Central memory CD8-positive, alpha-beta T cell (primary cell): ENCODE results near the gene NMNAT2.

Experiments
- ATAC-seq: fragments of 150-1000 bp; cut with Tn5 transposase; replicated peaks from 2 replicates; pipeline ENCODE4 v1.10.0; 2022; ENCODE audit warnings: mild to moderate bottlenecking, moderate FRiP score, moderate number of reproducible peaks; ENCODE audit not compliant: poor library complexity, severe bottlenecking; ENCODE audit errors: extremely low read depth
- DNase-seq, 2 donors: peaks; one replicate each; pipeline ENCODE4 v3.0.0; 2021; ENCODE audit warnings: low spot score in 2 of 2
- H3K27ac Mint-ChIP-seq: one replicate; pipeline ENCODE4 v1.8.0; 2022; ENCODE audit warnings: low read depth, mild to moderate bottlenecking, moderate library complexity, mixed read lengths
- H3K27me3 Mint-ChIP-seq: one replicate; pipeline ENCODE4 v1.8.0; 2022; ENCODE audit warnings: mixed read lengths
- H3K36me3 Mint-ChIP-seq: one replicate; pipeline ENCODE4 v1.8.0; 2022; ENCODE audit warnings: mild to moderate bottlenecking, moderate library complexity, mixed read lengths; ENCODE audit not compliant: insufficient read depth
- H3K4me1 Mint-ChIP-seq: one replicate; pipeline ENCODE4 v1.8.0; 2022; ENCODE audit warnings: mixed read lengths
- H3K4me3 Mint-ChIP-seq: one replicate; pipeline ENCODE4 v1.8.0; 2022; ENCODE audit warnings: mild to moderate bottlenecking, moderate library complexity, mixed read lengths
- H3K9me3 Mint-ChIP-seq: one replicate; pipeline ENCODE4 v1.8.0; 2022; ENCODE audit warnings: mixed read lengths

Gene NMNAT2

GRCh38 chr1:183374825-183375224 lies 43.4 kb downstream of the NMNAT2 start:
- ATAC-seq (no peak), DNase-seq (no peak)
- H3K4me1 Mint-ChIP-seq: no peaks in the 10 kb centered on the region
- no peaks in the 10 kb centered on the region for H3K36me3 Mint-ChIP-seq
- peaks cover 42% of the 10 kb centered on the region for H3K27me3 Mint-ChIP-seq
- H3K4me3 Mint-ChIP-seq: no peak overlapping the region
- no peaks in the 10 kb centered on the region for H3K9me3 Mint-ChIP-seq
- H3K27ac Mint-ChIP-seq: no peak overlapping the region

- ATAC-seq: no peak
- H3K27ac Mint-ChIP-seq: no peak overlapping the region
- H3K36me3 Mint-ChIP-seq: no peaks in the 10 kb centered on the region
Measured at GRCh38 chr1:183372586-183373230, 45.5 kb downstream of the NMNAT2 start.

GRCh38 chr1:183370399-183371058 lies 47.7 kb downstream of the NMNAT2 start:
- no peak overlapping the region for H3K27ac Mint-ChIP-seq
- no peaks in the 10 kb centered on the region for H3K36me3 Mint-ChIP-seq
- H3K4me3 Mint-ChIP-seq: no peak overlapping the region
- peaks cover 49% of the 10 kb centered on the region for H3K27me3 Mint-ChIP-seq
- no peaks in the 10 kb centered on the region for H3K4me1 Mint-ChIP-seq
- ATAC-seq: no peak
- DNase-seq: no peak
- H3K9me3 Mint-ChIP-seq: no peaks in the 10 kb centered on the region

More at GRCh38 chr1:183372586-183373230, 45.5 kb downstream of the NMNAT2 start:
- no peaks in the 10 kb centered on the region for H3K4me1 Mint-ChIP-seq
- H3K4me3 Mint-ChIP-seq: no peak overlapping the region
- peaks cover 54% of the 10 kb centered on the region for H3K27me3 Mint-ChIP-seq
- no peaks in the 10 kb centered on the region for H3K9me3 Mint-ChIP-seq
- DNase-seq: no peak

GRCh38 chr1:183368213-183369108 lies 49.7 kb downstream of the NMNAT2 start:
- Mint-ChIP-seq H3K4me1 (no peaks in the 10 kb centered on the region), H3K4me3 (no peak overlapping the region), H3K9me3 (no peaks in the 10 kb centered on the region), H3K27ac (no peak overlapping the region), H3K27me3 (peaks cover 52% of the 10 kb centered on the region), H3K36me3 (no peaks in the 10 kb centered on the region)
- no peak for DNase-seq
- ATAC-seq: no peak

- Mint-ChIP-seq H3K4me3 (no peak overlapping the region), H3K36me3 (no peaks in the 10 kb centered on the region), H3K9me3 (no peaks in the 10 kb centered on the region), H3K27ac (no peak overlapping the region), H3K27me3 (peaks cover 69% of the 10 kb centered on the region), H3K4me1 (no peaks in the 10 kb centered on the region)
- DNase-seq: no peak
- ATAC-seq: no peak
Measured at GRCh38 chr1:183366116-183366515, 52.1 kb downstream of the NMNAT2 start.

- no peak overlapping the region for H3K27ac Mint-ChIP-seq
- no peaks in the 10 kb centered on the region for H3K36me3 Mint-ChIP-seq
- no peak overlapping the region for H3K4me3 Mint-ChIP-seq
- no peaks in the 10 kb centered on the region for H3K4me1 Mint-ChIP-seq
- H3K27me3 Mint-ChIP-seq: peaks cover 69% of the 10 kb centered on the region
- DNase-seq (no peak), ATAC-seq (no peak)
- H3K9me3 Mint-ChIP-seq: no peaks in the 10 kb centered on the region
Measured at GRCh38 chr1:183365676-183366075, 52.5 kb downstream of the NMNAT2 start.

GRCh38 chr1:183365093-183365492 lies 53.1 kb downstream of the NMNAT2 start:
- Mint-ChIP-seq H3K27me3 (peaks cover 69% of the 10 kb centered on the region), H3K27ac (no peak overlapping the region), H3K4me1 (no peaks in the 10 kb centered on the region), H3K4me3 (no peak overlapping the region), H3K36me3 (no peaks in the 10 kb centered on the region), H3K9me3 (no peaks in the 10 kb centered on the region)
- no peak for ATAC-seq
- no peak for DNase-seq

- no peak overlapping the region for H3K27ac Mint-ChIP-seq
- H3K36me3 Mint-ChIP-seq: no peaks in the 10 kb centered on the region
- H3K4me1 Mint-ChIP-seq: no peaks in the 10 kb centered on the region
- H3K9me3 Mint-ChIP-seq: no peaks in the 10 kb centered on the region
- no peak overlapping the region for H3K4me3 Mint-ChIP-seq
- peaks cover 71% of the 10 kb centered on the region for H3K27me3 Mint-ChIP-seq
- DNase-seq (no peak), ATAC-seq (no peak)
Measured at GRCh38 chr1:183363972-183364371, 54.2 kb downstream of the NMNAT2 start.

- peaks cover 61% of the 10 kb centered on the region for H3K27me3 Mint-ChIP-seq
- DNase-seq (no peak), ATAC-seq (no peak)
- no peaks in the 10 kb centered on the region for H3K9me3 Mint-ChIP-seq
- H3K27ac Mint-ChIP-seq: no peak overlapping the region
- no peaks in the 10 kb centered on the region for H3K36me3 Mint-ChIP-seq
- H3K4me3 Mint-ChIP-seq: no peak overlapping the region
- no peaks in the 10 kb centered on the region for H3K4me1 Mint-ChIP-seq
Measured at GRCh38 chr1:183361081-183361480, 57.1 kb downstream of the NMNAT2 start.

- no peak for DNase-seq
- H3K36me3 Mint-ChIP-seq: no peaks in the 10 kb centered on the region
- no peak overlapping the region for H3K4me3 Mint-ChIP-seq
- ATAC-seq: no peak
- H3K9me3 Mint-ChIP-seq: no peaks in the 10 kb centered on the region
- no peak overlapping the region for H3K27ac Mint-ChIP-seq
- peaks cover 56% of the 10 kb centered on the region for H3K27me3 Mint-ChIP-seq
- no peaks in the 10 kb centered on the region for H3K4me1 Mint-ChIP-seq
Measured at GRCh38 chr1:183360473-183360872, 57.7 kb downstream of the NMNAT2 start.

- Mint-ChIP-seq H3K27me3 (peaks cover 48% of the 10 kb centered on the region), H3K27ac (no peak overlapping the region), H3K4me3 (no peak overlapping the region), H3K36me3 (no peaks in the 10 kb centered on the region), H3K4me1 (no peaks in the 10 kb centered on the region), H3K9me3 (no peaks in the 10 kb centered on the region)
- ATAC-seq (no peak), DNase-seq (no peak)
Measured at GRCh38 chr1:183356534-183357182, 61.5 kb downstream of the NMNAT2 start.

- no peaks in the 10 kb centered on the region for H3K9me3 Mint-ChIP-seq
- H3K36me3 Mint-ChIP-seq: no peaks in the 10 kb centered on the region
- no peak overlapping the region for H3K27ac Mint-ChIP-seq
- H3K4me3 Mint-ChIP-seq: no peak overlapping the region
- DNase-seq (no peak), ATAC-seq (no peak)
- no peaks in the 10 kb centered on the region for H3K4me1 Mint-ChIP-seq
- H3K27me3 Mint-ChIP-seq: peaks cover 43% of the 10 kb centered on the region
Measured at GRCh38 chr1:183355797-183356196, 62.4 kb downstream of the NMNAT2 start.
